PFSK-1 (cell line): Measurements from ENCODE around the gene KRTAP12-2.

Experiments
- FOXP2 ChIP-seq: optimal IDR thresholded peaks from 2 replicates; pipeline ENCODE3; 2011; ENCODE audit warnings: borderline replicate concordance, control low read depth, inconsistent platforms; ENCODE audit not compliant: insufficient read depth; ENCODE audit errors: extremely low read length, extremely low read depth
- POLR2AphosphoS5 ChIP-seq: IDR thresholded peaks from 2 replicates; pipeline ENCODE4 v1.6.1; 2012; ENCODE audit warnings: low read depth, mild to moderate bottlenecking, control low read depth, low read length, moderate library complexity
- REST ChIP-seq, 2 experiments: IDR thresholded peaks; 2 replicates each; pipeline versions ENCODE4 v1.6.1 to v1.8.0; 2011 to 2012; ENCODE audit warnings: low read depth in 2 of 2, low read length in 2 of 2, control low read depth in 1 of 2, inconsistent platforms in 1 of 2, mild to moderate bottlenecking in 1 of 2, moderate library complexity in 1 of 2; ENCODE audit not compliant: insufficient read depth in 1 of 2
- SIN3A ChIP-seq: IDR thresholded peaks from 2 replicates; pipeline ENCODE4 v1.6.1; 2012; ENCODE audit warnings: mild to moderate bottlenecking, low read length, moderate library complexity, borderline replicate concordance; ENCODE audit not compliant: insufficient read depth
- TAF1 ChIP-seq: IDR thresholded peaks from 2 replicates; pipeline ENCODE4 v1.6.1; 2012; ENCODE audit warnings: low read length, control low read depth, borderline replicate concordance; ENCODE audit not compliant: insufficient read depth

The KRTAP12-2 gene

DNA sequence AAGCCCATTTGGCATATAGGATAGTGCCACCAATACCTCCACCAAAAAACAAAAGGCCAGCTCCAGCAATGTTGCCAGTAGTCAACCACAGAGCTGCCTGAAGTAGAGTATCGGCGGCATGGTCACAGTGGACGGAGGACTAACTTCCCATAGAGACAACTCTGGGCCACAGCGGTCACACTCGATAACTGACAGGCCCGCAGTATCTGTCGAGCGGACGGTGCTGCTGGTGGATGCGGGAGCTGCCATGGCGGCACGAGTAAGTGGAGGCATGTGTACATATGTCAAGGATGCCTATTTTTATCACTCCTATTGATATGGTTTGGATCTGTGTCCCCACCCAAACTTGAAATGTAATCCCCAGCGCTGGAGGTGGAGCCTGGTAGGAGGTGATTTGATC, 11.2 kb upstream of the KRTAP12-2 start:
- no peak for TF ChIP-seq TAF1

GRCh38 chr21:44671911-44672310, 5.2 kb upstream of the KRTAP12-2 start:
- TF ChIP-seq SIN3A = no peak
- no peak for TF ChIP-seq REST (IDR thresholded peaks at IDR 0.05; ENCODE audit: insufficient read depth in 1 of 2, low read depth in 2 of 2, low read length in 2 of 2)
- no peak for TF ChIP-seq FOXP2
- TF ChIP-seq TAF1 = no peak
- no peak for TF ChIP-seq POLR2AphosphoS5

- TF ChIP-seq REST (IDR thresholded peaks at IDR 0.05; ENCODE audit: insufficient read depth in 1 of 2, low read depth in 2 of 2, low read length in 2 of 2) (no peak), TAF1 (no peak), SIN3A (no peak), POLR2AphosphoS5 (no peak), FOXP2 (no peak)
Measured at GRCh38 chr21:44670642-44671432, 4.1 kb upstream of the KRTAP12-2 start.

- TF ChIP-seq SIN3A = no peak
- no peak for TF ChIP-seq FOXP2
- no peak for TF ChIP-seq POLR2AphosphoS5
- no peak for TF ChIP-seq TAF1
Measured at GRCh38 chr21:44667612-44668011, 885 bp upstream of the KRTAP12-2 start.

- TF ChIP-seq SIN3A = no peak
- no peak for TF ChIP-seq FOXP2
- TF ChIP-seq TAF1 = no peak
- TF ChIP-seq POLR2AphosphoS5 = no peak
- no peak for TF ChIP-seq REST (IDR thresholded peaks at IDR 0.05; ENCODE audit: insufficient read depth in 1 of 2, low read depth in 2 of 2, low read length in 2 of 2)
Measured at GRCh38 chr21:44664691-44665090, 2.0 kb downstream of the KRTAP12-2 start.

DNA sequence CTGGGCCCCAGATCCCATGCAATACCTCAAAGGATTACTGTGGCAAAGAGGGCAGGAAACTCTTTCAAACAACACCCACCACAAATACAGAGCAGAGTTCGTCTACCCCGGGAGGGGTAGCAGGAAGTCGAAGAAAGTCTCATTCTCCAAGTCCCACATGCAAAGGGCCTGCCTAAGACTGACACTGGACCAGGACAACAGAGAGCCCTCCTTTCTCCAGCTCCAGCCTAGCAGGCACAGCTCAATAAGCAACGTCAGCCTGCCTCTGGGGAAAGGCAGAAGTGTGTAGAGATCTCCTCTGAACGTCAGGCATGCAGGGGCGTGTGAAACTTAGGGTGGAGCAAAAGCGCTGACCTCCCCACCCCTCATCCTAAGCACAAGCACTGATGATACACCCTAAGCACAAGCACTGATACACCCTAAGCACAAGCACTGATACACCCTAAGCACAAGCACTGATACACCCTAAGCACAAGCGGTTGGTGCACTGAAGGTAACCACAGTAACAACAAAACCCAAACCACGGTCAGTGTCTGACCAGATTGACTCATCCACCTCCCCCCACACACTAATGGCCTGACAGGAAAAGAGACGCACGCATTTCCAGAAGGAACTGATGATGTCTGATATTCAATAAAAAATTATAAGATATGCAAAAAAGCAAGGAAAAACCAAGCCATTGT, 7.7 kb downstream of the KRTAP12-2 start:
- TF ChIP-seq SIN3A (no peak), FOXP2 (no peak), REST (IDR thresholded peaks at IDR 0.05; ENCODE audit: insufficient read depth in 1 of 2, low read depth in 2 of 2, low read length in 2 of 2) (no peak), TAF1 (no peak), POLR2AphosphoS5 (no peak)
